Femur (tissue), 1 donor: ENCODE data around the gene THSD4.
A peak's percentile ranks its signal among the peaks of the same experiment; 100 is the strongest.

Experiments used
- DNase-seq: peaks from one replicate; pipeline ENCODE4 v3.0.0-alpha.2; 2017

THSD4 gene

DNA sequence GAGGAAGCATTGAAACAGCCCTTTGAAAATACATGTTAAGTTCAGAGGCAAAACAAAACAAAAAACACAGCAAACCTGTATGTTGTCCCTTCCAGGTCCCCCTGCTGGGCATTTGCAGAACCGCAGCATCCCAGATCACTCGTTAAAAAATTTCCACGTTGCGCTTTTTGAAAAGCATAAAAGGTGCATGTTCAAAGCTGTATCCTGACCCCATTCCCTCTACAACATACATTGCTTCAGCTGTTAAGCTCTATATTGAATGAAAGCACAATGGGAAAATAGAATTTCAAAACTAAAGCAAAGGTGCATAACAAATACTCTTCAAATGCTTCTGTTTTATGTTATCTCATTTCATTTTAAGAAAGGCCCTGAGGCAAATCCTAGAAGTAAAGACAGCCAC is 328.3 kb downstream of the THSD4 start:
- peak; percentile 54 for DNase-seq

DNA sequence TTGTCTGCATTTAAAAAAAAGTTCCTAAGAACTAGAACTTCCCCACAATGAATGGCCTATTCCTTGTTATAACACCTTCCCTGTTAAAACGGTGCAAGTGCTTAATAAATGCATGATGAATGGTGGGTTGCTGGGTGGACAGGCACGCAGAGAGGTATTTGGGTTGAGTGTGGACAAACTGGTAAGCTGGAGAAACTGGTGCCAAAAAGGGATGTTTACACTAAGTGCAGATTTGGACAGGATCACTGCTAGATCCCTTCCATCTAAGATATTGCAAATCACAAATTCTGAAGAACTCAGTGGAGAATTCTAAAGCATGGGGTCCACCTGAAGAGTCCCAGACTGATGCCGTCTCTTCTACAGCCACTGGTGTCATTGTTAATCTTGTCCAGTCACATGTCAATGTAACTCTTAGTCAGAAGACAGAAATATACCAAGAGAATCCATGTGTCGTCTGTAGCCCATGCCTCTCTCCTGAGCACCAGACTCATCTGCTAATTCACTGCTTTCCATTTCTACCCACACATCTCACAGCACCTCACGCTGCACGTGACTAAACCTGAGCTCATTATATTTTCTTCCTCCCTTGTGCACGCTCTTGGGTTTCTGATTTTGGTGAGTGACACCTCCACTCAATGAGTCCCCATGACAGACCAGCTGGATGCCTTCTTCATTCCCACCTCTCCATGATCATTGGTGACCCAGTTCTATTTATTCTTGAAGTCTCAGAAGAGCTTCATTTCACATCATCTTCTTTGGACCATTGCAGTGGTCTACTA is 328.9 kb downstream of the THSD4 start:
- DNase-seq: no peak

GRCh38 chr15:71444866-71445590 is 329.8 kb downstream of the THSD4 start:
- no peak for DNase-seq

DNA sequence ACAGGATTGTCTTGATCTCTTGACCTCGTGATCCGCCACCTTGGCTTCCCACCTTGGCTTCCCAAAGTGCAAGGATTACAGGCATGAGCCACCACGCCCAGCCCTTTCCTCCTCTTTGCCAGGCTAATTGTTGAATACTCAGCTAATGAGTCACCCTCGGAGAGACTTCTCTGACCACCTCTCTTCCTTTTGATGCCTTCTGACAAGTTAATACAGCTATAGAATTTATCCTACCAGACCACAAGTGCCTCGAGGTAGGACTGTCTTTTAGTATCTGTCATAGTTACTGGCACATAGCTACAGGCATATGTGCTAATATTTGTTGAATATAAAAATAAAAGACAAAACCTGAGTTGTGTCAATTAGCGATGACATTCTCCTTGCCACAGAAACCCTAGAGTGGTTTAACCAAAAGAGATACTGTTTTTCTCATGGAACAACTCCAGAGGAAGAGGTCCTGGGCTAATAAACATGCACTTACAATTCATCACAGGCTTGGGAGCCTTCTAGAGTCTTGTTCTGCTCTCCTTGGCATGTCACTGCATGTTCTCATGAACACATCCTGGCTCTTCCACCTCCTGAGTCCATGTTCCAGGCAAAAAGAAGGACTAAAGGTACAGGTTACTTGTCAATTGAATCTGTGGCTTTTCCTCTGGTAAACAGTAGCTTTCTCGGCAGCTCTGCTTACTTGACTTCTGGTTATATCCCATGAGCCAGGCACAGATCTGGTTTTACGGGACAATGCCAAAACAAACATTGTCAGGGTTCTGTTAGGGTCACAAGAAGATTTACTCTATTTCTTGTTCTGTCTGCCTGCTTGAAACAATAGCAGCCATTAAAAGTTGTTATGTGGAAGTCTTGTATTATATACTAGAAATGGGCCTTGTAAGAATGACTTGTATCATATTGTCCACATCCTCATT is 332.3 kb downstream of the THSD4 start:
- no peak for DNase-seq

DNA sequence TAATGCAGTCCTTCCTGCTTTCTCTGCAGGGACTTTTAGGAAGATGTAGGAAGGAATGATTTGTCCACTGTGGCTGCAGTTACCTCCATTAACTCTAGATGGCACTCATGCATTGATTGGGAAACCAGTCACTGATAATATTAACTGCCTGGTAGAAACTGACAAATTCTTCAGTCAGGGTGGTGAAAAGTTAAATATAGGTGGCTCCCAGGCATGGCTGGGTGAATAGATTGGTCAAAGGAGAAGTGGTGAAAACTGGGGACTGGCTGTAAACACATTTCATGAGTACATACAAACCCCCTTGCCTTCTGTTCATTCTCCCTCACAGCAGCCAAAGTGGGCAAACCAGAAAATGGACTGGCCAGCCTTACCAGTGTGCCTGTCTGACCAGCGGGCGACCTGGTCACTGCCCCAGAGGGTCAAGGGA is 333.4 kb downstream of the THSD4 start:
- peak; percentile 63 for DNase-seq

DNA sequence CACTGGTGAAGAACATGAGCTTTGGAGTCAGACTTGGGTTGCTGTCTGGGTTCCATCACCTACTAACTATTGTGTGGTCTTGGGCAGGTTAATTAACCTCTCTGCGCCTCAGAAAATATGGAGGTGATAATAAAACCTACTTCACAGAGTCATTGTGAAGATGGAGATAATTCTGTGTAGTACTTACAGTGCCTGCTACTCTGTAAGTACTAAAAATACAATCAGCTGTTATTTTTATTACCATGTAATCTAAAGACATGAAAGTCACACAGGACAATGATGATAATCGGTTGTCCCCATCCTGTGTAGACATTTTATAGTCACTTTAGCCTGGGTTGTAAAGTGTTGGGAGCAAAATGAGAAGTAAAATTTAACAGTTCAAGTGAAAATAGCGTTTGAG is 334.1 kb downstream of the THSD4 start:
- no peak for DNase-seq

- DNase-seq: no peak
These were observed 334.7 kb downstream of the THSD4 start for GRCh38 chr15:71449956-71450355.

DNA sequence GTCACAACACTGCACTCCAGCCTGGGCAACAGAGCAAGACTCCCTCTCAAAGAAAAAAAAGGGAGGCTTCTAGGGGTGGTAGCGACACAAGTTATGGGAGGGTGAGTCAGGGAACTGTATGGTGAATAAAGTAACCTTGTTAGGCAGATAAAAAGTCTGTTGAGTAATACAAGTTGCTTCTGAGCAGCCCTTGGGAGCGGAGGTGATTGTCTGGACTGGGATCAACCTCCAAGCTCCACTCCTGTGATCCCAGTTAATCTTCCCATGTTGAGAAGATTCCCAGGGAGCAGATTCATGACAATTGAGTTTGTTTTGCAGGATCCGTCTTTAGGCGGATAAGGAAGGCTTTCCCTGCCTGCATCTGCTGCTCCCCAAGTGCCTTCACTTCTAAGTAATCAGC is 335.9 kb downstream of the THSD4 start:
- no peak for DNase-seq

- no peak for DNase-seq
These were observed 337.6 kb downstream of the THSD4 start for GRCh38 chr15:71452893-71453292.

DNA sequence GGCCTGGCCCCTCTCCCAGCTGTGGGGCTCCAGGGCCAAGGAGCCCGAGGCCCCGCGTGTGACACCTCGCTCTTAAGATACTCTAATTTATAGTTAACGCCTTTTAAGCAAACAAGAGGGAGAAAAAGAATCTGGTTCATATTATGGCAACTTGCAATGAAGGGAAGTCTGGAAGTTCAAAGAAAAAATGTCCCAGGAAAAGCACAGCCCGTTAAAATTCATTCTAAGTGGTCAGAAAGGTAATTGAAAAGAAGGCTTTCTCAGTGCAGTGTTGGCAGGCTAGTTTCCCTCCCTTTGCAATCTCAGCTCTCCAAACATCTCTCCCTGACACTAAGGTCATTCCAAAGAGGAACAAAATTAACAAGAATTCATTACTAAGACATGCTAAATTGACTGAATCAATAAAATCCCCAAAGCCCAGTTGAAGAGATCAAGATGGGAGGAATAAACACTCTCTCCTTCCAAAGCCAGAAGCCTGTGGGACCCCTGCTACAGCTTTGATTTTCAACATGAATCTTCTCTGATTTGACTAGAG is 339.3 kb downstream of the THSD4 start:
- no peak for DNase-seq

GRCh38 chr15:71455107-71455506 is 339.8 kb downstream of the THSD4 start:
- no peak for DNase-seq

- DNase-seq: no peak
These were observed 340.6 kb downstream of the THSD4 start for GRCh38 chr15:71455878-71456277.

DNA sequence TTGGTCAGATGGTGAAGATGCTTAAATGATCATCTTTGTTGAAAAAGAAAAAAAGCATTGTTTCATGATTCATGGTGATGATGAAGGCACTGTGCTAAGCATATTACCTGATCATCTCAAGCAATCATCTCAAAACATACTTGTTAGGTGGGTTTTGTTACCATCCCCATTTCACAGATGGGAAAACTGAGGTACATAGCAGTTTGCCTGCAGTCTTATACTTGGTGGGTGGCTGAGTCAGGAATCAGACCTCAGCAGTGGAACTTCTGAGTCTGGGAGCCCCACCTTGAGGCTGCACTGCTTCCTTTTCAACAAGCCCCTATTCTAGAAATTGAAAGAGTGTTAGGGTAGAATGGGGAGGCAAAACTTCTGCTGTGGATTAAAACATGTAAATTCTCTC is 341.1 kb downstream of the THSD4 start:
- no peak for DNase-seq

GRCh38 chr15:71456811-71457210 is 341.5 kb downstream of the THSD4 start:
- no peak for DNase-seq

GRCh38 chr15:71458089-71458660 is 342.9 kb downstream of the THSD4 start:
- DNase-seq: no peak

- DNase-seq: no peak
These were observed 346.5 kb downstream of the THSD4 start for GRCh38 chr15:71461748-71462147.

GRCh38 chr15:71462638-71463037 is 347.4 kb downstream of the THSD4 start:
- DNase-seq: no peak

DNA sequence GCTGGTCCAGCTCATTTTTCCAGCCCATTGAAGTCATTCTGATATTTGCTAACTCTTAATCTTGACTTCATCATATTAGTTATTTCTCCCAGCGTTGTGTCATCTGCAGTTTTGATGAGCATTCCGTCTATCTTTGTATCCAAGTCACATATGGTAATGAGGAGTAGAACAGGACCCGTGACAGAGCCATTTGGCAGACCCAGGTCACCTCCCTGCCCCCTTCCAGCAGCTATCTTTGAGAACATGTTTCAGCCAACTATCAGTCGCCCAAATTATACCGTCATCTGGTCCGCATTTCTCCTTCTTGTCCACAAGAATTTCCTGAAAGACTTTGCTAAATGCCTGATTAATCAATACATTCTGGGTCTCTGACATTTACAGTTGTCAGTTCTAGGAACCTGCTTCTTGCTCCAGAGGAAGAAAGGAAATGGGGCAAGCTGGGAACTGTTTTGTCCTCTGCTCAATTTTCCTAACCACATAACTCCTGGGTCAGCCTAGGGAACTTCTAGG is 347.9 kb downstream of the THSD4 start:
- no peak for DNase-seq

DNA sequence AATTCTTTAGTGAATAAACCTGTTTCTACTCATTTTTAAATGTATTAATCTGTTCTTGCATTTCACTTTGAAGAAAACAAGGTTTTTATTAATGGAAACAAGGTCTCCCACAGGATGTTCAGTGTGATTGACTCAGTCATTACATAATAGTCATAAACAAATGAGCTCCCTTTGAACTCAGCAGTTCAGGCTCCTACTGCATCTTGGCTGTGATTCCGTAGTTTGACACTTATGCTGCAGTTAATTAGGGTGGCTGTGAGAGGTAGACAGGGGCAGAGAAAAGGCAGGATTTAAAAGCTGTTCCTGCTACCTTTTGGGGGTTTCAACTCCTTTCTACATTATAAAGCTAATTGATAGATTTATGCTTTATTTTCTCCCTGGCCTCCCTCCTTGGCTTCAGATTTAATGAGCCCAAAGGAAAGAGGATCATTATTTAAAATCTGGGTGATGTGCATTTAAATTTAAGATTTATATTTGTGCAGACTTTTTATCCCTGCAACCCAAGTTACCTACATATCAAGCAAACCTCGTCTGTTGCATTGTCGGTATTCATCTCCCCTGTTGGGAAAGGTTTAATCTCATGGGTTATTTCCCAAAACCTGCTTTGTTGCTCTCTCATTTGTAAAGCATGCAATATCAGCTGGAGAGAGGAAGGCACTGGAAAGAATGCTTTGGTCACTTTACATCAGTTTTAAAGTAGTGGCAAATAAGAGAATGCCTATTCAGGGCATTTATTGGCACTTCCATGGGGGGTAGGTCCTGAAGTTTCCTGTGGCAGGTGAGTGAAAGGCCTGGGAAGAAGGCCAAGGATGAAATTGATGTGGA is 350.1 kb downstream of the THSD4 start:
- DNase-seq: no peak

- DNase-seq: no peak
These were observed 353.4 kb downstream of the THSD4 start for GRCh38 chr15:71468715-71469114.

GRCh38 chr15:71469413-71469812 is 354.1 kb downstream of the THSD4 start:
- no peak for DNase-seq

DNA sequence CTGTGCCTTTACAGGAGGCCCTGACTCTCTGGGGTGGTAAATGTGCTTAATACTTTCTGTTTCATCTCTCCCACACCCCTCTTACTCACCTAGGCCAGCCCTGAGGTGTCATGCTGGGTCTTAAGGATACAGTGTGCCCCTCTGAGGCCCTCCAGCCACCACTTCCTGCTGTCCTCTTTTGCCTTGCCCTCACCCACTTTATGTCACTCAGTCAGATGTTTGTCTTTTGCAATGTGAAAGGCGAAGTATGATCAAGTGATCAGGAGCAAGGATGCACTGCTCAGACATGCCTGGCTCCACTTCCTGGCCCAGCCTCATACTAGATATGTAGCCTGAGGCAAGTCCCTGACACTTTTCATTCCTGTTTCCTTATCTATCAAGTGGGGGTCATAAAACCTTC is 356.1 kb downstream of the THSD4 start:
- DNase-seq: no peak
